ENCODE results near the gene TMEM138. TPM values are rescaled to one million over a fixed set of nuclear protein-coding genes. Genes with fewer than 3 reads are reported as not detected.

The TMEM138 gene
- total RNA-seq, result 19.6 and 22.9 TPM in 2 replicates

DNA sequence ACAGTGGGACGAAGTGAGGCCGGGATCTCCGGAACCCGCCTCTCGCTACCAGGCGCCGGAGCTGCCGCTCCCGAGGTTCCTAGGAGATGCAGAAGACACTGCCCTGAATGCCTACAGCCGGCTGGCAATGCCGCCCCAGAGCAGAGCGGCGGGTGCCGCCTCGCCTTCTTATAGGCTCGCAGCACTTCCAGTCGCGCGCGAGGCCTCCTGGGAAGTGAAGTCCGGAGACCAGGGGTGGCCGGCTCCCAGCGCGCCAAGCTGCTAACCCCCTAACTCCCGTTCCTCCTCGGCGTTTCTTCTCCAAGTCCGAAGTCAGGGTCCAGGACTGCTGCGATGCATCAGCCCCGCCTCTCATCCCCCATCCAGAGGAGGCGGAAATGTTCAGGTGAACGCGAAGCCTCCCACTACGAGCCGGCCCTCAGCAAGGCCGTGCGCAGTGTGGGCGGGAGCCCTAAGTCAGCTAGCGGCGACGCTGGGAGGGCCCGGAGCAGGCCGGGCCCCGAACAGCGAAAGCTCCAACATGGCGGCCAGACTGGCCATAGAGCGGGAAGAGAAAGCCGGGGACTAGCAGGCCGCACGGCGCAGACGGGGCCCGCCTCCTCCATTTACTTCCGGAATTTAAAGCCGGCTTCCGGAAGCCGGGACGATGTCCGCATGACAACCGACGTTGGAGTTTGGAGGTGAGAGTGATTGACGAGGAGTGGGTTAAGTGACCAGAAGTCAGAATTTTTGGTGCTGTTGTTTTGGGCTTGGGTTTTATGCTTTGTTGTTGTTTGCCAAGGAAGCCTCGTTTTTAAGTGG is at the start of gene TMEM138, which contains the start of gene CYB561A3:
TSS of gene TMEM138 (plus strand) at position 634 of the 801 bp plus-strand sequence. CDS start 2,017 bp downstream, outside the sequence.
TSS of gene CYB561A3 (minus strand) at position 142 of the 801 bp plus-strand sequence. CDS start 5,169 bp downstream, outside the sequence.
- DNase-seq (ENCODE audit: extremely low read depth, low read depth, low spot score), result no peak

DNA sequence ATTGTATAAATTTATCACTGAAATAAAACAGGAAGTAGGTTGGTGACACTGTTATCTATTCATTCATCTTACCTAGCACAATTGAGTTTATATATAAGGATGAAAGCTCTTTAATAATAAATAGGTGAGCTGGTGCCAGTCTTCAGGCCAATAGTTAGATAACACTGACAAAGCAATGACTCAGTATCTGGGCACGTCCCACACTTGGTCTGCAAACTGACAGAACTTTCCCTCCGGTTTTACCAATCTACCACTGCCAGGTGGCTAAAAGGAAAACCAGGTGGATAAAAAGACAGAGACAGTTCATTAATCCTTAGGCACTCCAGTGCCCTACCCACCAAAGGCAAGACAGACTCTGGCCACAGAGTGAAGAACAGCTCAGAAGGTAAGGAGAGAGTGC is 46.9 kb upstream of the TMEM138 start:
- no peak for DNase-seq (ENCODE audit: extremely low read depth, low read depth, low spot score)

DNA sequence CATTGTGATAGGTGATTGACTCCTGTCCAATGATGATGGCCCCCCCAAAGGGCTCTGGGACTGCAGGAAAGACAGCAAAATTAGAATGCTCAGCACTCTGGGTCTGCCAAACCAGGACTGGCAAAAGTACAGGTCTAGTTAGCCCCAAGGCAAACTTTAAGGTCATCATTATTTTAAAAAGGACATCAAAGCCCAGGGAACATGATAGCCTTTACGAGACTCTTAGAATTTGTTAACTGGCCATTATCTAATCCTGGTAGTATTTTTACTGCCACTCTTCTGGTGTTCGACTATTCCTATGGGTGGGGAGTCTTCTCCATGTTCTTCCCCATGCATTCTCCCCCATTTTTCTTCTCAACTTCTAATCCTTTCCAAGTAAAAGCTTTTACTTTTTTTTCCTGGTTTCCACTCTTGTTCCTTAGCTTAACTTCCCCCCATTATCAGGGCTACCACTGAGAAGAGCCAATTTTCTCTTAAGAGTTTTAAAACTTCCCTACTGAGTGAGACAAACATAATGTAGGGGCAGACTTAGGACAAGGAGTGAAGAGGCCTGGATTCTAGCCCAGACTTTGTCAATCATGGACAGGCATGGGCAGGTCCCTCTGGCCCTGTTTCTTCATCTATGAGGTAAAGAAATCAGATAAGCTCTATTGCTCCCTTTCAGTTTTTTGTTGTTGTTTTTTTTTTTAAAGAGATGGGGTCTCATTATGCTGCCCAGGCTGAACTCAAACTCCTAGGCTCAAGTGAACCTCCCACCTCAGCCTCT is 36.3 kb upstream of the TMEM138 start:
- no peak for DNase-seq (ENCODE audit: extremely low read depth, low read depth, low spot score)

DNA sequence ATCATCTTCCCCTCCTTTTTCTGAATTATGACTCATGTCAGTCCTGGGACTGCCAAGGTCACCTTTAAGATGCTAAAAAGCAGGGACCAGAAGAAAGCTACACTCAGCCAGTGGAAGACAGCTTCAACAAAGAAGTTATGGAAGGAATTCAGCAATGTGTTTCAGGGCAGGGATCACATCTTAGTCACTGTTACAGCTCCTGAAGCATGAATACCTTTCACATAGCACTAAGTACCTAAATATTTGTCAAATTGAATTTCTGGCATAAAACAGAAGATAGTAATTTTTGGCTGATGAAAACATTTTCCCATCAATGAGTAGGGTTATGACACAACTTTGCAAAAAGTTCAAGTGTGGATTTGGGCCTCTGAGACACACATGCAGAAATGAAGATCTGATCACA is 34.5 kb upstream of the TMEM138 start:
- no peak for DNase-seq (ENCODE audit: extremely low read depth, low read depth, low spot score)

DNA sequence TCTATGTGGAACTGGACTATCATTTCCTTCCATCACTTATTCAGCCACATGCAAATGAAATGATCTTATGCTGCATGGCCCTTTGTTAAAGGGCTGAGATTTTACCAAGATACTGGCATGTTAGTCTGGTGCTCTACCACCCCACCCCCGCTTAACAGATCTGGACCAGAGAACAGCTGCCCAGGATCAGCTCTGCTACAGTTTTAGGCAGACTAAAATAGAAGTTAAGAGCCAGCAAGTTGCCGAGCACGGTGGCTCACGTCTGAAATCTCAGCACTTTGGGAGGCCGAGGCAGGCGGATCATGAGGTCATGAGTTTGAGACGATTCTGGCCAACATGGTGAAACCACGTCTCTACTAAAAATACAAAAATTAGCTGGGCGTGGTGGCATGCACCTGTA is 33.8 kb upstream of the TMEM138 start:
- DNase-seq (ENCODE audit: extremely low read depth, low read depth, low spot score), result no peak

DNA sequence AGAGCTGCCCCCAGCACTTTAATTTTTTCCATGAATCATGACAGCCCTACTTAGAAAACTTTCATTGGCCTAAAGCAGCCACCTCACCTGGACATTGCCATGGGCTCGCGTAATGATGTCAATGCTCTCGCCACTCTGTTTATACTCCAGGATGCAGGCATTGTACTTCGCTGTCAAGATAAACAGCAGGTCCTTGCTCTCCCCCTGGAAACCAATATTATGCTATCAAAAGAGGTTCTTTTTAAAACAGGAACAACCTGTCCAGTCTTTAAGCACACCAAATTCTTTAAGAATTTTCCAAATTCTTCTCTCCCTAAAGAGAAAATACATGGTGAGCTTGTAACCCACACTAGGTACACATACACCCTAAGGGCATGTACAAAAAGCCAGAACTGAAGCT is 32.3 kb upstream of the TMEM138 start:
- no peak for DNase-seq (ENCODE audit: extremely low read depth, low read depth, low spot score)

DNA sequence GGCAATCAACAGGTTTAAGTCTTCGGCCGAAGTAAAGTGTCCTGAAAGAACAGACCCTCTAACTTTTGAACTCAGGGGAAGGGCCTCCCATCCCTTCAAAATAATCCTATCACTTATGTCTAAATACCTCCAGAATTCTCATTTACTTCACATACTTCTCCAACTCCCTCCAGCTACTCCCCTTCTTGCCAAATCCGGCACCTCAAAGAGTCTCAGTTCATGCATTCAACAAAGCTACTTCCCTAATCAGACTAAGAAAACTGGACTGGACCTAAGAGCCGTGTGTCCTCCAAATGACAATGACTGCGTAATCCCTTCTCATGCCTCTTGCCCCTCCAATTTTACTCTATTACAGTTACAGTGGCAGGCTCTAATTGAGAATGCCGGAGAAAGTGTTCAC is 30.5 kb upstream of the TMEM138 start:
- DNase-seq (ENCODE audit: extremely low read depth, low read depth, low spot score), result no peak

DNA sequence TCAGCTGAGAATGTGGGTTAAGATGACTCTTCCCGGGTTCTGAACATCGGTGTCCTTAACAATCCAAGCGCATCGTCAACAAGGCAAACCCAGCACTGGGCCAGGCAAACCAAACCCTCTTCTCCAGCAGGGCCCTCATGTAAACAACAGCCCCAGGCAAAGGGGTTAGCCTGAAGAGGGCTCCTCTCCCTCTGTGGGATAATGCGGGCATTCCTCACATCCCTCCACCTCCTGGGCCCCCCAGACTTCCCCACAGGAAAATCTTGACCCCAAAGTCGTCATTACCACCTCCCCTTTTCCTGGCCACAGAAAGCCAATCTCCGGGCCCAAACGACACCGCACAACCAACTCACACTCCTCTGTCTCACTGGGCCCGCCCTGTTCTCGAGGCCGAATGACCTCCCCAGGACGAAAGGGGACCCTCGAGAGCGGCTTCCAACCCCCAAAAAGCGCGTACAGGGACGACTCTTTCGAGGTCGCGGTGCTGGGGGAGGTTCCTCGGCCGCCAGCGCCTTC is 29.8 kb upstream of the TMEM138 start:
- DNase-seq (ENCODE audit: extremely low read depth, low read depth, low spot score), result no peak

DNA sequence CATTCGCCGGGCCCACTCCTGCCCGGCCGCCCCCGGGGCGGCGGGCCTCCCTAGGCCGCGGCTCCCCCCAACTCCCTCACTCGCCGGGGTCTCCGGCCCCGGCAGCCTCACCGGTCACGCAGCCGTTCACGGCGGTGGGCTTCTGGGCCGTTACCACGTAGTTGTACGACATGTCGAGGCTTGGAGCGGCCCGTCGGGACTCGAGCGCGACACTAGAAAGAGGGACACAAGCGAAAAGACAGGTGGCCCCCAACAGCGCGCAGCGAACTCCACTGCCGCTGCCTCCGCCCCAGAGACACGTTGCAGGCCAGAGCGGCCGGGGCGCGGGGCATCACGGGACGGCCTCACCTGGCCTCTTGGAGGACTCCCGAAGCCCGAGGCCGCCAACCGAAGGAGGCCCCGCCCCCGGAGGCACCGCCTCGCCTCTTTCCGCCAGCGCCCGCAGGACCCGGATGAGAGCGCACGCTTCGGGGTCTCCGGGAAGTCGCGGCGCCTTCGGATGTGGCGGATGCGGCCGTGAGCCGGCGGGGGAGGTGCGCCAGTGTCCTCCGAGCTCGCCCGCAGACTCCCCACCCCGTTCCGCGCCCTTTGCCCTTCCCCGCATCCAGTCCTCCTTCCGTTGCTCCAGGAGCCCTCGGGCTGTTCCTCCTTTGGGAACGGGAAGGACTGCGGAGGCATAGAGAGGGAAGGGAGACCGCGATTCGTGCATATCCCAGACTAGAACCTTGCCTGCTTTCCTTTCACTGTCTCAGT is 29.2 kb upstream of the TMEM138 start, which contains the start of the genes DDB1 and TKFC:
TSS of gene DDB1 (minus strand) at position 309 of the 753 bp plus-strand sequence. CDS start at position 172, 137 bp downstream.
TSS of gene TKFC (plus strand) at position 432 of the 753 bp plus-strand sequence. CDS start 1,501 bp downstream, outside the sequence.
- DNase-seq (ENCODE audit: extremely low read depth, low read depth, low spot score), result no peak

DNA sequence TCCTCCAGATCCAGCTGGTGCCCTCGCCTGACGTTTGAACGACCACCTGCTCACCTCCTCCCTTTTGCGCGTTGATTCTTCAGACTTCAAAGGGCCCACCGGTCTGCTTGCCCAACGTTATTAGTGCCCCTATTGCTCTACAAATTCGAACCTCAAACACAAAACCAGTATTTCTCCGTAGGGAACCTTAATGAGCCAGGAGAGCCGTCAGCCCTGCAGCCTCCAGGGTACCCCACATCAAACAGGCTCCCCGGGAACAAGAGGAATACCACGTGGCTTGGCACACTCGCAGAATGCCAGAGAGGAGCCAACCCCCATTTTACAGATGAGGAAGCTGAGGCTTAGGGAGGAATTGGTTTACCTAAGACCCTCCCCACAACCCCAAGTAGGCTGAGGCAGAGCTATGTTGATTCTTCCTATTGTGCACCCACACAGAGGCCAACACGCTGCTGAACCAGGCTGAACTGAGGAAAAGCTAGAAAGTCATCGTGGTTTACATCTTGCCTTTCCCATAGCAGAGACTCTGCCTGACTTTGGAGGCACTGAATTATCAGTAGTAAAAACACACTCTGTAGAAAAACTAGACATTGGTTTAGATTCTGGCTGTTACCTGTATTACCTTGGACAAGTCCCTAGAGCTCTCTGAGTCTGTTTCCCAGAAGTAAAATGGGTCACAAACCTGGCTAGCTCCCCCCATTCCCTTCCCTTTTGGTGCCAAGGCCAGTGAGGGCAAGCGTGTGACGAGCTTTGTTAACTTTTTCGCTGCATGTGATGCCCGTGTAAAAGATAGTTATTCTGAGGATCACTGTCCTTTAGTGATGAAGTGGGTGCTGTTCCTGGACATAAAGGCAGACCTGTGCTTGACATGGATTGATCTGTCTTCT is 28.4 kb upstream of the TMEM138 start:
- DNase-seq (ENCODE audit: extremely low read depth, low read depth, low spot score), result no peak

DNA sequence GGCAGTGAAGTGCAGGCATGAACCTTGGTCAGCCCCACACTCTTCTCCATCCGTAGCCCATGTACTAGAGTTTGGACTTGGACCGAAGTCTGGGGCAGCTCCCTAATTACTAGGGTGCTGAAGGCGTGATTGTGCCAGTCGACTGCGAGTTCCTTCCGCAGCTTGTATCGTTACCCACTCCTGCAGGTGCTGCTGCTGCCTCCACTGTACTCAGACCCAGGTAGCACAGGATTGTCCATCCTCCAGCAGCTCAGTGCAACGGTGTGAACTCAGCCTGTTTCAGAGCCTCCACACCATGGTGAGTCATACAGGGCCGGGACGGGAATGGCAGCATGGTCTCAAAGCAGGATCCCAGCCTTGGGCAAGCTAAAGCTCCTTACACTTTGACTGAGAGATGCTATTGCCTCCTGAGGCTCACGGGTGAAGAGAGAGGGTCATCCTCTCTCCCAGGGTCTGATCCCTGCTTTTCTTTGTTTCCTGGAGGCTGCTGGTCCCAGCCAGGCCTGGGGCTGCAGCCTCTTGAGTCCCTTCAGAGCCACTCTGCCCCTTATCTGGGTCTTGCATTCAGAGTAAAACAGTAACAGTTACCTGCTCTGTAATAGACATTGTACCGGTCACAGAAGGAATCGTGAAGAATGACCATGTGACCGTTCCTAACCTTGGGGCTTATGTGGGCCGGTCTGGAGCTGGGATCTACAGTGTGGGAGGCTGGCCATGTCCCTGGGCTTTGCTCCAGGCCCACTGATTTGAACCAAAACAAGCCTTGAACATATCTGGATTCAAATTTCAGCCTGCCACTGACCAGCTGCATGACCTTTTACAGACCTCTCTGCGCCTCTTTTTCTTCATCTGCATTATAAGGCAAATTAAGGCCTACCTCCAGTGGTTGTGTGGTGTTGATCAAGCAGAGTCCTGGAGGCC is 27.5 kb upstream of the TMEM138 start:
- DNase-seq (ENCODE audit: extremely low read depth, low read depth, low spot score), result no peak

DNA sequence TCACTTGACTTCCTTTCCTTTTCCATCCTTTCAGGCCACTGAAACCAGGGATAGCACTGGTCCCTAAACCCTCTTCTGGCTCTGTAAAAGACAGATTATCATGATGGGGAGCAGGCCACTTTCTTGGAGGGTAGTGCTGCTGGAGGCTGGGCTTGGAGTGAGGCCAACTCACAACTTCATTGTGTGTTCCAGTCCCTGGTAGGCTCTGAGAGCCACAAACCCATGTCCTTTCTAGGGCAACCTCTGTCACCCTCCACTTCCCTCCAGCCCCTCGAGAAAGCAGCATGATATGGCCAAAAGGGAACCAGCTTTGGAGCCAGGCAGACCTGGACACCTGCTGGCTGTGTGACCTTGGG is 26.8 kb upstream of the TMEM138 start:
- DNase-seq (ENCODE audit: extremely low read depth, low read depth, low spot score), result no peak

DNA sequence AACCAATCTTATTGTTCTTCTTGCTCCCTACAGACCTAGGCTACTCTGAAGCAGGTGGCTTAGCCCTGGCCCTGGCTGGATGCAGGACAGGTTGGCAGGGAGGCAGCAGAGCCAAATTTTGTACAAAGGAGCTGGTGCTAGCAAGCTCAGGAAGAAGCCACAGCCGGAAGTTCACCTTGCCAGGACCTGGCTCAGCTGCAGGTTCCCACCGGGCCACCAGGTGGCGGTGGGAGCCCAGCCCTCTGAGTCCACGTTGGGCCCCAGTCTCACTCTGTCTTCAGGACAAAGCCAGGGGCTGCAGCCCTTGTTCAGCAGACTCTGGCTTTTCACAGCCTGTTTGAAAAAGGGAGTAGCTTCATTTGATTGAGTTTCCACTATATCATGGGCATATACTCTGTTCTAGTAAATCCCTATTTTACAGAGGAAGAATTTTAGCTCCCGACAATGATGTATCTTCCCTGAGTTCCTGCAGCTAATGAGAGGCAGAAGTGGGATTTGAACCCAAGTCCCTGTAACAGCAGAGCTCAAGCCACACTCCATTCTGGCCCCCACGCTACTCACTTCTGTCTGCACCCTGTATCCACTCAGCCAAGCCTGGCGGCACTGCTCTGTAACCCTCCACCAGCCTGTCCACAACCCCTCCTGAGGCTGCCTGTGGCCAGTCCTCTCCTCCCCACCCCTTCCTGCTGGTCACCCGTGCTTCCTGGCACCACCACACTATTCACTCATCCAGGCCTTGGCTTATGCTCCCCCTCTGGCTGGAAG is 25.8 kb upstream of the TMEM138 start:
- DNase-seq (ENCODE audit: extremely low read depth, low read depth, low spot score), result no peak

DNA sequence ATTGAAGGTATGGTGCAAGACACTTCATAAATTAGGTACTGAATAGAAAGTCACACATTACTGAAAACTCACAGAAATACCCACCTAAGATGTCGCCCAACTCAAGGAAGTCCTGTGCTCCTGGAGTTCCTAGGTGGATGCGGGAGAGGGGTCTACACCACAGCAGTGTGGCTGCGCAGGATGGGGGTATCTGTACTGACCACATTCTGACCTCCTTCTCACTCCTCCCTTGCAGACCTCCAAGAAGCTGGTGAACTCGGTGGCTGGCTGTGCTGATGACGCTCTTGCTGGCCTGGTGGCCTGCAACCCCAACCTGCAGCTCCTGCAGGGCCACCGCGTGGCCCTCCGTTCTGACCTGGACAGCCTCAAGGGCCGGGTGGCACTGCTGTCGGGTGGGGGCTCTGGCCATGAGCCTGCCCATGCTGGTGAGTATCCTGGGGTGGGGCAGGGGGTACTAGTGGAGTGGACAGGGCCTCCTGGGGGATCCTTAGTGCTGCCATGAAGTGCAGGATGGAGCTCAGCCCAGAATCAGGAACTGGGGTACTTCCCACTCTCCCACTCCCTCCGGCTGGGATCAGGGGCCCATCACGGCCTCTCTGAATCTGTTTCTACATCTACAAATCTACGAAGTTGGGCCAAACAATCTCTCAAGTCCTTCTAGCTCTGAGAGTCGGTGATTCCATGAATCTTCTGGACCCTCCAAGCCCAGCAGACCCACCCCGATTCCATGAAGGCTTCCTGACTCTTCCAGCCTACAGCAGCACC is 24.3 kb upstream of the TMEM138 start:
- DNase-seq (ENCODE audit: extremely low read depth, low read depth, low spot score), result no peak

DNA sequence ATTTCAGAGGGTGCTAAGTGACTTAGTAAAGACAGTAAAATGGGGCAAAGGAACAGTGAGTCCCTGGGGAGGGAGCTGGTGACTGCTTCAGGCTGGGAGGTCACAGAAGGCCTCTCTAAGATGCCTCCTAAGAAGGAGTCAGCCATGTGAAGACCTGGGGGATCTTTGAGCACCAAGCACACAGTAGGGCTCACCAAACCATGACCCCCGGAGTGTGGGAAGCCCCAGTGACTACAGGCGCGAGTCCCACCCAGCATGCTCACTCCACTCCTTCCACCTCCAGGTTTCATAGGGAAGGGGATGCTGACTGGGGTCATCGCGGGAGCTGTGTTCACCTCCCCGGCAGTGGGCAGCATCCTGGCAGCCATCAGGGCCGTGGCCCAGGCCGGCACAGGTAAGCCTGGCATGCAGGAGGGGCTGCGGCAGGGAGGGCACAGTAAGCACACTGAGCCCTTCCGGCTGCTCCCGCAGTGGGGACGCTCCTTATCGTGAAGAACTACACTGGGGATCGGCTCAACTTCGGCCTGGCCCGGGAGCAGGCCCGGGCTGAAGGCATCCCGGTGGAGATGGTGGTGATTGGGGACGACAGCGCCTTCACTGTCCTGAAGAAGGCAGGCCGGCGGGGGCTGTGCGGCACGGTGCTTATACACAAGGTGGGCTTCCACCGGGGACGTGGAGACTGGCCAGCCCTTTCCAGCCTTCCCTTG is 23.2 kb upstream of the TMEM138 start:
- DNase-seq (ENCODE audit: extremely low read depth, low read depth, low spot score), result no peak

DNA sequence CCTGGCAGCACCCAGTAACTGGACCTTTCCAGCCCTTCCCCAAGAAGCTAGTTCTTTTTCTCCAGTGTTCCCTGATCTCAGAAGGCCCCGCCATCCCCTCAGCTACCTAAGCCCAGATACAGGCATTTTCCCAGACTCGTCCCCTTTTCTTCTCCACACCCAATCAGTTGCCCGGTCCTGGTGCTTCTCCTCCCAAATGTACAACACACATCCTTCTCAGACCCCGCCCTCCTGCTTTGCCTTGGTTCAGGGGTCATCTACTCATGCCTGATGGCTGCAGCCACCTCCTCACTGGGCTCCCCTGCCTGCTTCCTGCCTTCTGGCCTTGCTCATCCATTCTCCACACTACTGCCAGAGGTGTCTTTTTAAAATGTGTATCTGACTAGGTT is 22.7 kb upstream of the TMEM138 start:
- no peak for DNase-seq (ENCODE audit: extremely low read depth, low read depth, low spot score)

DNA sequence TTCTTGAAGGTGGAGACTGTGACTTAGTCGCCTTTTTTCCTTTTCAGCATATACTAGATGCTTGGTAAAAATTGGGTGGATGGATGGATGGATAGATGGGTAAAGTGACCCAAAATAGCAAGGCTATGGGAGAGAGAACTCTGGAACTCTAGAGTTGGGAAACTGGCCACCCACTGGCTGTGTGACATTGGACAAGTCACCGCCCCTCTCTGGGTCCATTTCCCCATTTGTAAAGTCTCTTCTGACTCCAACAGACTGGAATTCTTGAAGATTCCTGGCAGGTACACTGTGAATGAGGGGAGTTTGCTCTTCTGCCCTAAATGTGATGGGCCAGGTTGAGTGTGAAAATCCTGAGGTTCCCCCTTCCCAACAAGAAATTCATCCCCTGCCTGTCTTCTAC is 21.2 kb upstream of the TMEM138 start:
- no peak for DNase-seq (ENCODE audit: extremely low read depth, low read depth, low spot score)
